Mesenchymal stem cell (in vitro differentiated cells and primary cell): ENCODE measurements around the gene UTF1.

Source experiments
- DNase-seq: peaks from one replicate; pipeline ENCODE4 v3.0.0-alpha.2; 2013
- H2AFZ ChIP-seq: one replicate; pipeline ENCODE4 v1.6.1; 2013; ENCODE audit warnings: low read depth, mild to moderate bottlenecking, control low read depth, inconsistent platforms, low read length, moderate library complexity
- H2AK5ac ChIP-seq: 2 replicates; pipeline ENCODE4 v1.6.1; 2013; ENCODE audit warnings: low read length, moderate library complexity, mild to moderate bottlenecking, inconsistent platforms; ENCODE audit not compliant: severe bottlenecking
- H2BK120ac ChIP-seq: one replicate; pipeline ENCODE4 v1.6.1; 2013; ENCODE audit warnings: low read depth, mild to moderate bottlenecking, inconsistent platforms, low read length, moderate library complexity
- H2BK12ac ChIP-seq, 2 experiments: one replicate each; pipeline ENCODE4 v1.6.1; 2013; ENCODE audit warnings: inconsistent platforms in 2 of 2, low read length in 2 of 2, mild to moderate bottlenecking in 2 of 2, moderate library complexity in 2 of 2, control low read depth in 1 of 2
- H2BK15ac ChIP-seq: one replicate; pipeline ENCODE4 v1.6.1; 2013; ENCODE audit warnings: mild to moderate bottlenecking, low read depth, inconsistent platforms; ENCODE audit not compliant: poor library complexity, severe bottlenecking
- H2BK5ac ChIP-seq: 2 replicates; pipeline ENCODE4 v1.6.1; 2013; ENCODE audit warnings: low read depth, mild to moderate bottlenecking, low read length, control low read depth, inconsistent platforms; ENCODE audit not compliant: poor library complexity, severe bottlenecking
- H3K14ac ChIP-seq, 2 experiments: one replicate each; pipeline ENCODE4 v1.6.1; 2013; ENCODE audit warnings: inconsistent platforms in 2 of 2, low read length in 2 of 2, control low read depth in 1 of 2, mild to moderate bottlenecking in 1 of 2, moderate library complexity in 1 of 2
- H3K18ac ChIP-seq, 2 experiments: one replicate each; pipeline ENCODE4 v1.6.1; 2013; ENCODE audit warnings: inconsistent platforms in 2 of 2, low read length in 2 of 2, control low read depth in 1 of 2, low read depth in 1 of 2, mild to moderate bottlenecking in 1 of 2
- H3K23ac ChIP-seq, 2 experiments: one replicate each; pipeline ENCODE4 v1.6.1; 2013; ENCODE audit warnings: inconsistent platforms in 2 of 2, low read length in 2 of 2, mild to moderate bottlenecking in 2 of 2, moderate library complexity in 2 of 2, control low read depth in 1 of 2
- H3K27ac ChIP-seq: 2 replicates; pipeline ENCODE4 v1.5.1; 2013; ENCODE audit warnings: mild to moderate bottlenecking, moderate library complexity, low read length, control low read depth, inconsistent platforms; ENCODE audit not compliant: poor library complexity, severe bottlenecking
- H3K27me3 ChIP-seq, 2 experiments: 2 replicates each; pipeline versions ENCODE4 v1.6.1 to v1.7.0; 2013; ENCODE audit warnings: low read length in 2 of 2, mild to moderate bottlenecking in 2 of 2, moderate library complexity in 2 of 2, control low read depth in 1 of 2, inconsistent platforms in 1 of 2; ENCODE audit not compliant: control insufficient read depth in 1 of 2, insufficient read depth in 1 of 2
- H3K36me3 ChIP-seq, 2 experiments: 2 replicates each; pipeline versions ENCODE4 v1.6.1 to v1.7.0; 2013; ENCODE audit warnings: low read length in 2 of 2, control low read depth in 1 of 2, inconsistent platforms in 1 of 2, low read depth in 1 of 2, mild to moderate bottlenecking in 1 of 2; ENCODE audit not compliant: insufficient read depth in 2 of 2, control insufficient read depth in 1 of 2
- H3K4ac ChIP-seq, 2 experiments: one replicate each; pipeline ENCODE4 v1.6.1; 2013; ENCODE audit warnings: inconsistent platforms in 2 of 2, low read length in 2 of 2, mild to moderate bottlenecking in 2 of 2, moderate library complexity in 2 of 2, control low read depth in 1 of 2, low read depth in 1 of 2
- H3K4me1 ChIP-seq: 2 replicates; pipeline ENCODE4 v1.6.1; 2013; ENCODE audit warnings: low read depth, low read length, control low read depth; ENCODE audit not compliant: control insufficient read depth, insufficient read depth
- H3K4me2 ChIP-seq: 2 replicates; pipeline ENCODE4 v1.6.1; 2013; ENCODE audit warnings: low read length, mild to moderate bottlenecking, inconsistent platforms; ENCODE audit not compliant: poor library complexity, severe bottlenecking
- H3K4me3 ChIP-seq, 2 experiments: 2 replicates each; pipeline versions ENCODE4 v1.5.1 to v1.7.0; 2013; ENCODE audit warnings: low read length in 2 of 2, mild to moderate bottlenecking in 2 of 2, control low read depth in 1 of 2, low read depth in 1 of 2; ENCODE audit not compliant: insufficient read depth in 1 of 2
- H3K79me1 ChIP-seq: replicated peaks from 2 replicates; pipeline ENCODE4 v1.6.1; 2013; ENCODE audit warnings: mild to moderate bottlenecking, control low read depth, low read length, inconsistent platforms; ENCODE audit not compliant: poor library complexity, severe bottlenecking
- H3K9ac ChIP-seq: 2 replicates; pipeline ENCODE4 v1.7.0; 2013; ENCODE audit warnings: mild to moderate bottlenecking, low read length, moderate library complexity
- H3K9me3 ChIP-seq: 2 replicates; pipeline ENCODE4 v1.7.0; 2013; ENCODE audit warnings: mild to moderate bottlenecking, low read length; ENCODE audit not compliant: control insufficient read depth
- H4K8ac ChIP-seq: one replicate; pipeline ENCODE4 v1.6.1; 2013; ENCODE audit warnings: inconsistent platforms, mild to moderate bottlenecking, low read length, moderate library complexity
- H4K91ac ChIP-seq: one replicate; pipeline ENCODE4 v1.6.1; 2013; ENCODE audit warnings: mild to moderate bottlenecking, low read length, inconsistent platforms
- WGBS: methylation state at CpG from one replicate; pipeline ENCODE4 v1.1.7; 2013; ENCODE audit warnings: mixed read lengths; 5-methylcytosine and 5-hydroxymethylcytosine counted together

The UTF1 gene

GRCh38 chr10:133236401-133237240, 6.6 kb downstream of the UTF1 start:
- no peak overlapping the region for H3K27ac ChIP-seq
- H3K9ac ChIP-seq = no peak overlapping the region
- no peak overlapping the region for H4K8ac ChIP-seq
- no peak overlapping the region for H3K18ac ChIP-seq
- peak overlapping the region in 1 of 2 experiments; percentile 17 for H3K4me3 ChIP-seq
- H2BK15ac ChIP-seq = no peak overlapping the region
- H3K9me3 ChIP-seq = no peaks in the 10 kb centered on the region
- H2BK12ac ChIP-seq = no peak overlapping the region
- no peaks in the 10 kb centered on the region for H3K36me3 ChIP-seq
- H3K23ac ChIP-seq = peak overlapping the region in 1 of 2 experiments; percentile 80
- H3K27me3 ChIP-seq = peaks cover 76 to 78% of the 10 kb centered on the region in 2 experiments
- H3K79me1 ChIP-seq = no peaks in the 10 kb centered on the region
- H3K4me2 ChIP-seq = peak overlapping the region; percentile 56
- no peak overlapping the region for H4K91ac ChIP-seq
- no peak overlapping the region for H3K4ac ChIP-seq
- H3K4me1 ChIP-seq = peaks cover 27% of the 10 kb centered on the region
- peak overlapping the region in 1 of 2 experiments; percentile 71 for H3K14ac ChIP-seq
- H2BK120ac ChIP-seq = no peak overlapping the region
- DNase-seq = no peak
- no peak overlapping the region for H2BK5ac ChIP-seq
- no peak overlapping the region for H2AFZ ChIP-seq
- 2% methylated on average over 84 of the region's 103 CpGs for WGBS
- no peak overlapping the region for H2AK5ac ChIP-seq

DNA sequence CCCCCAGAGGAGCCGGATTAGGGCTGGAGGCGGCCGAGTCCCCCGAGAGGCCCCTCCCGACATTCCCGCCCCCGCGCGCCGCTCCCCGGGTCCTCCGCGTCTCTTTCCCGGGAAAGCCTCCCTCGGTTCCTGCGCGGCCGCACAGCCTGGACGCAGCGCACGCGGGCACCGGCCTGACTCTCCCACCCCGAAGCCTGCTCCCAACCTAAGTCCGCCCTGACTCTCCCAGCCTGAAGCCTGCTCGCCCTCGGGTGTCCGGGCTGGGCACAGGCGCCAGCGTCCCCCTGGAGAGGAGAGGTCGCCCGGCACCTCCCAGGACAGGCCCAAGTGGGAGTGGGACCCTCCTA, 7.2 kb downstream of the UTF1 start:
- Histone ChIP-seq H3K4me1 (peaks cover 27% of the 10 kb centered on the region), H3K27me3 (peaks cover 76 to 78% of the 10 kb centered on the region in 2 experiments), H3K4me3 (no peak overlapping the region), H4K91ac (no peak overlapping the region), H3K14ac (no peak overlapping the region), H3K36me3 (no peaks in the 10 kb centered on the region), H3K4ac (no peak overlapping the region), H3K9ac (no peak overlapping the region), H2AK5ac (no peak overlapping the region), H2BK12ac (no peak overlapping the region), H2BK15ac (no peak overlapping the region), H3K9me3 (no peaks in the 10 kb centered on the region), H3K23ac (peak overlapping the region in 1 of 2 experiments; percentile 52), H3K27ac (no peak overlapping the region), H3K18ac (no peak overlapping the region), H3K79me1 (no peaks in the 10 kb centered on the region), H2BK5ac (no peak overlapping the region), H4K8ac (no peak overlapping the region), H2BK120ac (no peak overlapping the region), H2AFZ (no peak overlapping the region), H3K4me2 (no peak overlapping the region)
- no peak for DNase-seq
- 0% methylated on average over 21 of the region's 32 CpGs for WGBS

DNA sequence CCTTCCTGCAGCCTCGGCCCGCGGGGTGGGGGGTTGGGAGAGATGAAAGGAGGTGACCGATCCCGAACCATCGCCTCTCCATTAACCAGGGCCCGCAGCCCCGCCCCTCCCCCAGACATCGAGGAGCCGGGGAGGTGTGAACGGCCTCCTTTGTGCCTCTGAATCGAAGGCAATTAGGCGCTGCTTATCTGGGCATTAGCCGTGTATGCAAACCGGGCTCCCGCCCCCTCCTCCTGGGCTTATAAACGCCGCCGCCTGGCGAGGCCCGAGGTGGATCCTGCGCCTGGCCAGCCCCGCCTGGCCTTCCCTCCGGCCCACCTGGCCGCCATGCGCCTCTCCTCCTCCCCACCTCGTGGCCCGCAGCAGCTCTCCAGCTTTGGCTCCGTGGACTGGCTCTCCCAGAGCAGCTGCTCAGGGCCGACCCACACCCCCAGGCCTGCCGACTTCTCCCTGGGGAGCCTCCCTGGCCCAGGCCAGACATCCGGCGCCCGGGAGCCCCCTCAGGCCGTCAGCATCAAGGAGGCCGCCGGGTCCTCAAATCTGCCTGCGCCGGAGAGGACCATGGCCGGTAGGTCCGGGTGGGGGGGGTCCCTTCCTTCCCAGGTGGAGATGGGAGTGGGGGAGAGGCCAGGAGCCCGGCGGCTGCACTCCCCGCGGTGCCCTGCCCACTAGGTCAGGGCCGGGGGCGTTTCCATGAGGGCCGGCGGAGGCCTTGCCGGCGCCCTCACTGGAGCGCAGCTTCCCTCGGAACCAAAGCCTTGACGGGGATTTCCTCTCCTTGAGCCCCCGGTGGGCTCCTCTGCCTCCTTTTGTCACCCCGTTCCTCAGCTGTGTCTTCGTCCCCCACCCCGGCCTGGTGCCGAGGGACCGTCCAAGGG, 7.8 kb downstream of the UTF1 start, which contains the start of gene VENTX:
Gene VENTX, plus strand, starts transcription at position 268 of the 878 bp plus-strand sequence. Its CDS starts 60 bp downstream, at position 328.
- no peak within 1 kb of the TSS for H2AFZ ChIP-seq
- no peak within 1 kb of the TSS for H3K9ac ChIP-seq

DNA sequence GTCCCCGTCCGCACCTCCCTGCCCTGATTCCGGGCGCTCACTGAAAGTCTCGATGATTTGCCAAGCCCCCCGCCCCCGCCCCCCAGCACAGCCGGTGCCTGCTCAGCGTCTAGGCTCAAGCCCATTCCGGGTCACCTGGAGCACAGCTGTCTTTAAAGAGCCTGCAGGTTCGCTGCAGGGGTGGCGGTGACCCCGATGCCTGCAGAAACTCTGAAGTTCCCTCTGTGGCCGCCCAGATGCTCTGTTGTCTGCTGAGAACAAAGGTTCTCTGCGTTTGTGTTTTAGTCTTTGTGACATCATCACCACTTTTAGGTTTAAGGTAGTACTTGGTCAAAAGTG, 8.4 kb downstream of the UTF1 start:
- Histone ChIP-seq H2AFZ (no peak overlapping the region), H3K9me3 (no peaks in the 10 kb centered on the region)

More for the DNA sequence above, 7.8 kb downstream of the UTF1 start, which contains the start of gene VENTX:
- Histone ChIP-seq H3K36me3 (no peaks in the 10 kb centered on the region), H3K23ac (peak within 1 kb of the TSS in 1 of 2 experiments; percentile 80), H2AK5ac (no peak within 1 kb of the TSS), H3K27ac (no peak within 1 kb of the TSS), H3K4me3 (peak within 1 kb of the TSS in 1 of 2 experiments; percentile 17), H2BK15ac (no peak within 1 kb of the TSS), H3K4me1 (peaks cover 27% of the 10 kb centered on the region), H2BK5ac (no peak within 1 kb of the TSS), H4K91ac (no peak within 1 kb of the TSS), H4K8ac (no peak within 1 kb of the TSS), H3K14ac (peak within 1 kb of the TSS in 1 of 2 experiments; percentile 71), H2BK12ac (no peak within 1 kb of the TSS), H3K79me1 (no peaks in the 10 kb centered on the region), H3K9me3 (no peaks in the 10 kb centered on the region), H2BK120ac (no peak within 1 kb of the TSS), H3K4ac (no peak within 1 kb of the TSS), H3K4me2 (peak within 1 kb of the TSS; percentile 56), H3K18ac (no peak within 1 kb of the TSS), H3K27me3 (peaks cover 73 to 78% of the 10 kb centered on the region in 2 experiments)
- under 1% methylated on average over 53 of the region's 60 CpGs for WGBS
- no peak for DNase-seq

More for the DNA sequence above, 8.4 kb downstream of the UTF1 start:
- no peak overlapping the region for H3K4me3 ChIP-seq
- no peaks in the 10 kb centered on the region for H3K36me3 ChIP-seq
- no peak overlapping the region for H2BK5ac ChIP-seq
- H3K23ac ChIP-seq = no peak overlapping the region
- peaks cover 28% of the 10 kb centered on the region for H3K4me1 ChIP-seq
- peaks cover 67 to 75% of the 10 kb centered on the region in 2 experiments for H3K27me3 ChIP-seq
- H2BK15ac ChIP-seq = no peak overlapping the region
- H2BK120ac ChIP-seq = no peak overlapping the region
- H3K27ac ChIP-seq = no peak overlapping the region
- H3K79me1 ChIP-seq = no peaks in the 10 kb centered on the region
- H4K8ac ChIP-seq = no peak overlapping the region
- no peak overlapping the region for H3K14ac ChIP-seq
- no peak overlapping the region for H2AK5ac ChIP-seq
- no peak for DNase-seq
- H3K4me2 ChIP-seq = no peak overlapping the region
- H3K9ac ChIP-seq = no peak overlapping the region
- H4K91ac ChIP-seq = no peak overlapping the region
- H2BK12ac ChIP-seq = no peak overlapping the region
- H3K18ac ChIP-seq = no peak overlapping the region
- no peak overlapping the region for H3K4ac ChIP-seq
- 11% methylated on average over 14 of the region's 15 CpGs for WGBS
